ENCODE results near the gene TMEM259. TPM values are rescaled to one million over a fixed set of nuclear protein-coding genes. Genes with fewer than 3 reads are reported as not detected.
A peak's percentile ranks its signal among the peaks of the same experiment; 100 is the strongest.

TMEM259 gene
- total and polyA plus RNA-seq, 2 donors (not counting 1 experiment from before 2014, with no cell fraction given), result 373 to 607 TPM

- H3K36me3 ChIP-seq (replicated peaks in 1 of 2; ENCODE audit: control extremely low read depth in 1 of 2, control insufficient read depth in 1 of 2, extremely low read depth in 1 of 2, insufficient read depth in 2 of 2, low read length in 1 of 2), result peaks cover 0 to 33% of the 10 kb centered on the region in 2 experiments
- peak within 1 kb of the TSS; percentile 38 for H2AFZ ChIP-seq (ENCODE audit: insufficient read depth, low read depth, low read length, poor library complexity, severe bottlenecking)
- no peak for TF ChIP-seq EZH2 (IDR thresholded peaks at IDR 0.05; ENCODE audit: borderline replicate concordance, insufficient read depth, low read depth, low read length, poor library complexity, severe bottlenecking)
- no peak for TF ChIP-seq CTCF (IDR thresholded peaks at IDR 0.05)
- POLR2A ChIA-PET, result interaction anchor here (0.6 to 6.3 kb wide), 22 partner anchors 8 to 1617 kb away, joined by 3 to 97 read pairs (median 5); partner anchors contain the start of genes ABCA7, ATP5F1D, CNN2 and GPX4
- H3K27me3 ChIP-seq (replicated peaks in 1 of 4; ENCODE audit: control extremely low read depth in 1 of 4, control insufficient read depth in 3 of 4, insufficient read depth in 4 of 4, low read length in 3 of 4), result no peaks in the 10 kb centered on the region
- ATAC-seq (ENCODE audit: low read depth), result peak; percentile 56
- Mint-ChIP-seq H3K4me3 (peak within 1 kb of the TSS; percentile 96), H3K9me3 (ENCODE audit: insufficient read depth) (no peaks in the 10 kb centered on the region), H3K4me1 (peaks cover 37% of the 10 kb centered on the region), H3K27ac (peak within 1 kb of the TSS; percentile 97), H3K27me3 (no peaks in the 10 kb centered on the region)
- H3K4me2 ChIP-seq (replicated peaks; ENCODE audit: low read depth, low read length, poor library complexity, severe bottlenecking), result peak within 1 kb of the TSS; percentile 91
- peak within 1 kb of the TSS; percentile 94 for H3K9ac ChIP-seq (ENCODE audit: low read length)
- peaks cover 44 to 68% of the 10 kb centered on the region in 2 donors for H3K4me1 ChIP-seq (ENCODE audit: control insufficient read depth in 2 of 2, insufficient read depth in 2 of 2, low read length in 2 of 2)
- H4K20me1 ChIP-seq (ENCODE audit: control insufficient read depth, insufficient read depth, low read length, poor library complexity, severe bottlenecking), result peaks cover 68% of the 10 kb centered on the region
- peaks cover 51% of the 10 kb centered on the region for H3K79me2 ChIP-seq (ENCODE audit: control insufficient read depth, insufficient read depth, low read length)
- CTCF ChIA-PET, result interaction anchor here (0.6 to 5.2 kb wide), 15 partner anchors 9 to 208 kb away, joined by 3 to 56 read pairs (median 6); partner anchors contain the start of genes ABCA7, CNN2, FAM174C and POLR2E
- H3K9me3 ChIP-seq (ENCODE audit: control extremely low read depth in 1 of 3, control insufficient read depth in 2 of 3, insufficient read depth in 1 of 3, low read length in 2 of 3), result peaks cover 0 to 25% (median 0%) of the 10 kb centered on the region in 3 donors
- peak; percentile 85 for DNase-seq
- peak within 1 kb of the TSS; percentile 77 to 87 for H3K27ac ChIP-seq (ENCODE audit: low read length in 2 of 2)
- intact Hi-C loops (cut with micrococcal nuclease), result loop anchor here (5.0 to 10.0 kb wide), 2 partner anchors 35 to 142 kb away; partner anchors contain the start of genes ARID3A and GPX4
- peak within 1 kb of the TSS; percentile 55 to 99 (median 90) for H3K4me3 ChIP-seq (ENCODE audit: control extremely low read depth in 1 of 5, extremely low read depth in 1 of 5, insufficient read depth in 1 of 5, low read depth in 2 of 5, low read length in 4 of 5)
- 2% methylated on average over 61 of the region's 61 CpGs for WGBS (ENCODE audit: insufficient coverage)
These were observed 45.9 kb upstream of the TMEM259 start, which contains the start of gene ARHGAP45 for GRCh38 chr19:1066748-1067340. ARHGAP45 (plus strand) TSS chr19:1067167; CDS start chr19:1067406, 239 bp downstream.
